Heart left ventricle (tissue), 13 donors: Measurements from ENCODE around the gene ISLR.

ENCODE experiments used
- POLR2A ChIP-seq, 2 donors: fragments of 450-650 bp; IDR thresholded peaks; one replicate each; pipeline ENCODE4 v1.6.1; 2017; ENCODE audit warnings: antibody characterized with exemption in 2 of 2, mild to moderate bottlenecking in 2 of 2, moderate library complexity in 2 of 2
- TF ChIP-seq, protein P1 (sequence below), 12 donors: fragments of 200-600 bp; sonication (generic) in 4 of 12; IDR thresholded peaks; one replicate each; pipeline versions ENCODE4 v1.5.0 to v1.8.0; 2018 to 2022; ENCODE audit warnings: antibody characterized with exemption in 12 of 12, mild to moderate bottlenecking in 5 of 12
- donor health status: ischemic (EF 13 %, LVEDD 7.1; RV severe dilation, severe dysfunction).
- donor health status: DM: no; HTN: yes; CAD: no.
- donor health status: DM: no; HTN: no; CAD: no.
- donor health status: ischemic (EF 25% LVEDD 6.9; RV normal size, moderate dysfunction).
- donor health status: ischemic (EF 25% LVEDD 5.7; RV mildly dilated, moderate dysfunction).
- donor health status: ischemic (EF 35%, LVEDD 5.7; RV mildly dilated, moderate dysfunction).
- donor health status: nonischemic (EF 11% LVEDD 7.7; RV severe dilation, severe dysfunction).
- donor health status: DM: yes; HTN: yes; CAD: no.
- donor health status: PGD.
- donor health status: ischemic (EF 29% LVEDD 5.4; RV normal size, mild dysfunction).
- donor health status: nonischemic (EF 23%, LVEDD 6.1; RV moderate dilation, normal function).

- TF ChIP-seq, protein P1, sequence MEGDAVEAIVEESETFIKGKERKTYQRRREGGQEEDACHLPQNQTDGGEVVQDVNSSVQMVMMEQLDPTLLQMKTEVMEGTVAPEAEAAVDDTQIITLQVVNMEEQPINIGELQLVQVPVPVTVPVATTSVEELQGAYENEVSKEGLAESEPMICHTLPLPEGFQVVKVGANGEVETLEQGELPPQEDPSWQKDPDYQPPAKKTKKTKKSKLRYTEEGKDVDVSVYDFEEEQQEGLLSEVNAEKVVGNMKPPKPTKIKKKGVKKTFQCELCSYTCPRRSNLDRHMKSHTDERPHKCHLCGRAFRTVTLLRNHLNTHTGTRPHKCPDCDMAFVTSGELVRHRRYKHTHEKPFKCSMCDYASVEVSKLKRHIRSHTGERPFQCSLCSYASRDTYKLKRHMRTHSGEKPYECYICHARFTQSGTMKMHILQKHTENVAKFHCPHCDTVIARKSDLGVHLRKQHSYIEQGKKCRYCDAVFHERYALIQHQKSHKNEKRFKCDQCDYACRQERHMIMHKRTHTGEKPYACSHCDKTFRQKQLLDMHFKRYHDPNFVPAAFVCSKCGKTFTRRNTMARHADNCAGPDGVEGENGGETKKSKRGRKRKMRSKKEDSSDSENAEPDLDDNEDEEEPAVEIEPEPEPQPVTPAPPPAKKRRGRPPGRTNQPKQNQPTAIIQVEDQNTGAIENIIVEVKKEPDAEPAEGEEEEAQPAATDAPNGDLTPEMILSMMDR (IDR thresholded peaks at IDR 0.05), result no peak
- no peak for TF ChIP-seq POLR2A (IDR thresholded peaks at IDR 0.05)
Measured at GRCh38 chr15:74174958-74175253, 1.4 kb downstream of the ISLR start.
